NCI-H526 (cell line): Measurements from ENCODE around the gene LIN54.

ENCODE experiments used
- DNase-seq, 2 experiments: peaks; one replicate each; lab custom pipeline; 2025; lab: John Stamatoyannopoulos, UW

Gene LIN54

DNA sequence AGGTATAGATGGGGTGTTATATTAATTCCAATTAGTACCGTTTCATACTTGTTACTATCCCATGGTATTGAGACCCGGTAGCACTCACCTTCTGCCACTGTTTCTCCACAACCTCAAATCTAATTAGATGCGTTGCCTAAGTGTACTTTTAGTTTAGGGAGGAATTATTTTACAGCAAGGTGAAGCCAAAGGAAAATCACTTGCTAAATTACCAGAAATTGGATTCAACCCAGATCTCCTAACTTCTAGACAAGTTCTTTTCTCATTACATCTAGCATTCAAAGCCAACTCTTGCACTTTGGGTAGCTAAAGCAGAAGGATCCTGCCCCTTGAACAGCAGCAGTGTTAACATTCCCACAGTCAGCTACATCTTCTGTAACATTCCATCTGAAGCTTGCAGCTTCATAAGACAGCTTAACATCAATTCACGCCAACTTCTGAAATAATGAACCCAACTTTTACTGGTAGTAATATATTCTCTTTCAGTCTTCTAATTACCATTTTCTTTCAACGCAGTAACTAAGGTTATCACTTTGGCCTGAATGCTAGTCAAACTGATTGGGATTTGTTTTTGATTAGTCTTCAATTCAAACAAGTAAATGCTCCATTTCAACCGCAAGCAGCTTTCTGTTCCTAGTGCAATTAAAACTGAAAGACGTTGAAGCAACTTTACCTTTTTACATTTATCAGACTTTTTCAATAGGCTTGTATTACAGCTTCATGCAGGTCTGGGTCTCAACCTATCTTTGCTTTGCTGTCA, 118.7 kb downstream of the LIN54 start:
- DNase-seq, result no peak

DNA sequence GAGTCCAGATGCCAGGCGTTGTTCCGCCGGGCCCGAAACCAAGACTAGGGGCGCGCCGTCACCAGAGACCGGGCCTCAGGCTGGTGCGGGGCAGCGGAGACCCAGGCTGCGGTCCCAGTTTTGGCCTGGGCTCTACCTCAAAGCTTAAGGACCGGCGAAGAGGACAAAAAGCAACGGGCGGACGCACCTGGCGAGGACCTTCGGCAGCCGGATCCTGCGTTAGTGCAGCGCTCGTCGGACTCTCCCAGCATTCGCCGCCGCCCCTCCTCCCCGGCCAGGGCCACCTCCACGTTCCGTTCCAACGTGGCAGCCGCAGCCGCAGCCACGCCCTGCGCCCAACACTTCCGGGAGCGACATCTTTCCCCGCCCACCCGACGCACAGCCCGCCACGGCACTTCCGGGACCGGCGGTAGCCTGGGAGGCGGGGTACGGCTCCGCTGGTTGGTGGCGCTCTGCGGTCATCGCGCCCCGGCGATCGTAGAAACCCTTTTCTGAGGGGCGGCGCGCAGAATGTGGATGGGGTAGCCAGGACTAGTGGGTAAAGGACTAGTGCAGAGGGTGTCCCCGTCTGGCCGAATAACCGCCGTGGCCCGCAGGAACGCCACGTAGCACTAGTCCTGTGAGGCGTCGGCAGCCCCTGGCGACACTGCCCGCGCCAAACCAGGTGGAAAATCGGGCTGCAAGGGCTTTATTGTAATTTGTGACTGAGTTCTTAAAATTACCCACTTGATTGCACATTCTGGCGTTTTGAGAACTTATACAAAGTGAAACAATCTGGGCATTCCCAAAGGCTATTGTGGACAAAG, 119.5 kb downstream of the LIN54 start, which contains the start of gene SEC31A:
TSS of gene SEC31A (minus strand) at position 253 of the 806 bp plus-strand sequence. CDS start 9,217 bp downstream, outside the sequence.
- peak; percentile 68 to 96 for DNase-seq

- DNase-seq, result no peak
These were observed 120.1 kb downstream of the LIN54 start for GRCh38 chr4:82890528-82890900.

- no peak for DNase-seq
These were observed 121.3 kb downstream of the LIN54 start for GRCh38 chr4:82889287-82889686.

DNA sequence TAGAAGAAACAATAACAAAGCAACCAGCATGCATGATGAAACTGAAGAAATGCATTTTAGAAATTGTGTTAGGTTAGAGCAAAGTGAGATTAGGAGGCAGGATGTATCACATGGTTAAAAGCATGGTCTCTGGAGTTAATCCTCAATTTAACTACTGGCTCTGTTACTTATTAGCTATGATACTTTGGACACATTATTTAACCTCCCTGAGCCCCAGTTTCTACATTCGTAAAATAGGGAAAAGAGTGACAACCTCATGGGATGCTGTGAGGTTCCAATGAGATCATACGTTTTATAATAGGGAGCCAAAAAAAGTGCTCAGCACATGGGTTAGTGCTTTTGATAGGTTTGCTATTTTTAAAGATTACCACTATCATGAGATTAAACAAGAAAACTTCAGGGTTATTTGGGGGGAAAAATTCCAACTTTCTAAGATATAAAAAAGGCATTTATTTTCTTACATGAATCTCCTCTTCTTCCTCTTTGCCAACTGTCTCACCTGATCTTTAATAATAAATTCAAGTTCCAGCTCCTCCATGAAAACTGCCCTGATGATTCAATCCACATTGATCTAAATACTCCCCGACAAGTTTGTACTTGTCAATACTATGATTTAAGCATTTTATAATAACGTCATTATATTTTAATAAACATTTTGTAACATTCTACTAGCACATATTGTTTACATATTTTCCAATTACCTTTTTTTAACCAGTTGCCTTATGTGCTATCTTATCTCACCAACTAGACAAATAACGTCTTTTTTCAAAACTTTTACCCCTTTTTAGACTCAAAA, 124.3 kb downstream of the LIN54 start:
- no peak for DNase-seq

GRCh38 chr4:82885410-82885809, 125.2 kb downstream of the LIN54 start:
- no peak for DNase-seq
